ENCODE results near the gene OBSL1. TPM values are rescaled to one million over a fixed set of nuclear protein-coding genes. Genes with fewer than 3 reads are reported as not detected.

OBSL1 gene
- total and polyA plus RNA-seq, 10 of the 15 experiments (the other 5 are each of a cell fraction or from before 2014, with no cell fraction given), result 0.14 to 0.77 TPM; not detected in 8

GRCh38 chr2:219536425-219536824, 34.9 kb downstream of the OBSL1 start:
- Histone ChIP-seq H2AFZ (ENCODE audit: control insufficient read depth, low read depth, low read length) (no peak overlapping the region), H3K27ac (ENCODE audit: control insufficient read depth, insufficient read depth) (no peak overlapping the region), H3K36me3 (ENCODE audit: control insufficient read depth in 2 of 2, insufficient read depth in 2 of 2, low read length in 1 of 2) (no peaks in the 10 kb centered on the region; a peak in 1 of 4 replicates), H3K9me3 (replicated peaks; ENCODE audit: control insufficient read depth, insufficient read depth, low read length) (no peaks in the 10 kb centered on the region), H4K20me1 (ENCODE audit: control insufficient read depth, insufficient read depth) (no peaks in the 10 kb centered on the region), H3K27me3 (replicated peaks in 1 of 2; ENCODE audit: control insufficient read depth in 2 of 2, insufficient read depth in 2 of 2, low read length in 1 of 2) (no peaks in the 10 kb centered on the region; a peak in 2 of 4 replicates), H3K79me2 (ENCODE audit: control insufficient read depth, insufficient read depth, low read length) (no peaks in the 10 kb centered on the region), H3K4me3 (no peak overlapping the region), H3K9ac (ENCODE audit: control insufficient read depth, insufficient read depth, low read length) (no peak overlapping the region), H3K4me1 (ENCODE audit: control insufficient read depth, insufficient read depth, low read length) (no peaks in the 10 kb centered on the region), H3K4me2 (ENCODE audit: control insufficient read depth, insufficient read depth) (no peak overlapping the region)
- TF ChIP-seq RB1 (IDR thresholded peaks at IDR 0.05; ENCODE audit: borderline replicate concordance) (no peak), CREB1 (IDR thresholded peaks at IDR 0.05; ENCODE audit: low read depth) (no peak), HCFC1 (IDR thresholded peaks at IDR 0.05; ENCODE audit: low read length) (no peak), ZNF622 (IDR thresholded peaks at IDR 0.05) (no peak), PRDM15 (CRISPR knock-in tag; IDR thresholded peaks at IDR 0.05) (no peak), NFIC (IDR thresholded peaks at IDR 0.05; ENCODE audit: low read depth, low read length) (no peak)
- ATAC-seq (no peak), FAIRE-seq (no peak), DNase-seq (ENCODE audit: low read depth, low spot score) (no peak)
- RAD21 ChIA-PET (ENCODE audit: unreplicated experiment), result no interaction called here
- BruUV-seq (replicated peaks), result no TSS peak
- intact Hi-C loops (cut with micrococcal nuclease; ENCODE audit: unreplicated experiment) (no loop called here), in situ Hi-C loops (cut with MboI) (no loop called here)
- POLR2A ChIA-PET, result no interaction called here
- CTCF ChIA-PET, result interaction anchor here (1.1 kb wide), 1 partner anchor 41 kb away, joined by 3 read pairs; a partner anchor contains a TSS
- WGBS (ENCODE audit: insufficient coverage, insufficient replicate concordance, low lambda C conversion rate, missing lambda C conversion rate), result 15% methylated on average over 6 of the region's 16 CpGs
- SMC1A ChIA-PET (ENCODE audit: uncharacterized antibody, unreplicated experiment), result interaction anchor here (1.8 kb wide), 1 partner anchor 41 kb away, joined by 4 read pairs; no protein-coding TSS in a partner anchor
